COLO668 (cell line): ENCODE results near the gene PLCH2.

Experiments
- DNase-seq: peaks from one replicate; lab custom pipeline; 2025; ENCODE audit not compliant: unreplicated experiment; lab: John Stamatoyannopoulos, UW

The PLCH2 gene

GRCh38 chr1:2474104-2474844 lies 1.8 kb upstream of the PLCH2 start:
- no peak for DNase-seq

- DNase-seq, result no peak
Measured at GRCh38 chr1:2474933-2475371, 1.1 kb upstream of the PLCH2 start.

GRCh38 chr1:2475571-2475970 lies 518 bp upstream of the PLCH2 start:
- DNase-seq, result no peak

GRCh38 chr1:2477309-2477708 lies 1.2 kb downstream of the PLCH2 start:
- no peak for DNase-seq

- no peak for DNase-seq
Measured at GRCh38 chr1:2477791-2478499, 1.9 kb downstream of the PLCH2 start.

GRCh38 chr1:2479186-2479585 lies 3.1 kb downstream of the PLCH2 start:
- no peak for DNase-seq

GRCh38 chr1:2479618-2480017 lies 3.5 kb downstream of the PLCH2 start:
- DNase-seq, result no peak

- no peak for DNase-seq
Measured at GRCh38 chr1:2480236-2480985, 4.3 kb downstream of the PLCH2 start.

GRCh38 chr1:2480986-2481364 lies 4.9 kb downstream of the PLCH2 start:
- DNase-seq, result peak; percentile 63

- DNase-seq, result no peak
Measured at GRCh38 chr1:2481885-2482284, 5.8 kb downstream of the PLCH2 start.

- no peak for DNase-seq
Measured at GRCh38 chr1:2482588-2482987, 6.5 kb downstream of the PLCH2 start.

- peak; percentile 36 for DNase-seq
Measured at GRCh38 chr1:2483026-2483425, 6.9 kb downstream of the PLCH2 start.

GRCh38 chr1:2483970-2484369 lies 7.9 kb downstream of the PLCH2 start:
- DNase-seq, result no peak

- DNase-seq, result no peak
Measured at GRCh38 chr1:2486041-2486440, 10.0 kb downstream of the PLCH2 start.

GRCh38 chr1:2486558-2486957 lies 10.5 kb downstream of the PLCH2 start:
- no peak for DNase-seq

- no peak for DNase-seq
Measured at GRCh38 chr1:2488688-2489087, 12.6 kb downstream of the PLCH2 start.

- no peak for DNase-seq
Measured at GRCh38 chr1:2489615-2490014, 13.5 kb downstream of the PLCH2 start.

- DNase-seq, result no peak
Measured at GRCh38 chr1:2492091-2492490, 16.0 kb downstream of the PLCH2 start.

GRCh38 chr1:2493218-2493617 lies 17.1 kb downstream of the PLCH2 start:
- DNase-seq, result no peak

GRCh38 chr1:2493691-2494322 lies 17.7 kb downstream of the PLCH2 start:
- DNase-seq, result no peak

- DNase-seq, result peak; percentile 44
Measured at GRCh38 chr1:2494323-2494693, 18.2 kb downstream of the PLCH2 start.
